Renal cortical epithelial cell (primary cell): ENCODE data around the gene F8A1. TPM values are rescaled to one million over a fixed set of nuclear protein-coding genes. Genes with fewer than 3 reads are reported as not detected.
"Not testable (repeated sequence)": the region's sequence is repeated elsewhere in the genome, so short reads cannot be mapped to it uniquely, and the experiment has no call there.

Experiments
- DNase-seq: peaks from one replicate; pipeline ENCODE4 v3.0.0-alpha.2; 2011; ENCODE audit warnings: low read depth
- total RNA-seq: library from RNA; depleted of rRNA; stranded (reverse); fragments of >200 nt; gene quantifications from 2 replicates; pipeline ENCODE4 v1.2.3, GENCODE V29; 2014

Gene F8A1
- 4.0 and 8.8 TPM in 2 replicates for total RNA-seq

DNA sequence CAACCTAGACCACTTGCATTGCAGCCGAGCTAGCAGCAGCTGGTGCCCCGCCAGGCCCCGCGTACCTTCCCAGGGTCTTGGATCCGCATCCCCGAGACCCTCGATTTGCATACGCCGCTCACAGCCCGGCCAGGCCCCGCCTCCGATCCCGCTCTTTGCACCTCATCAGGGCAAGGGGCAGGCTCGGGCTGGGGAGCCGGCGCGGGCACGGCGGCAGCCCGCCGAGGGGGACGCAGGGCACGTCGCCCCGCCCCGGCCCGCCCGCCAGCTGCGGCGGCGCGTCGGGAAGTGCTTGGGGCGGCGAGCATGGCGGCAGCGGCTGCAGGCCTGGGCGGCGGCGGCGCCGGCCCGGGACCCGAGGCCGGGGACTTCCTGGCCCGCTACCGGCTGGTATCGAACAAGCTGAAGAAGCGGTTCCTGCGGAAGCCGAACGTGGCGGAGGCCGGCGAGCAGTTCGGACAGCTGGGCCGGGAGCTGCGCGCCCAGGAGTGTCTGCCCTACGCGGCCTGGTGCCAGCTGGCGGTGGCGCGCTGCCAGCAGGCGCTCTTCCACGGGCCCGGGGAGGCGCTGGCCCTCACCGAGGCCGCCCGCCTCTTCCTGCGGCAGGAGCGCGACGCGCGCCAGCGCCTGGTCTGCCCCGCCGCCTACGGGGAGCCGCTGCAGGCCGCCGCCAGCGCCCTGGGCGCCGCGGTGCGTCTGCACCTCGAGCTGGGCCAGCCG lies at the start of gene F8A1:
F8A1 (plus strand) TSS at position 287 of the 720 bp plus-strand sequence; CDS start at position 307, 20 bp downstream.
- DNase-seq: not testable (repeated sequence)

DNA sequence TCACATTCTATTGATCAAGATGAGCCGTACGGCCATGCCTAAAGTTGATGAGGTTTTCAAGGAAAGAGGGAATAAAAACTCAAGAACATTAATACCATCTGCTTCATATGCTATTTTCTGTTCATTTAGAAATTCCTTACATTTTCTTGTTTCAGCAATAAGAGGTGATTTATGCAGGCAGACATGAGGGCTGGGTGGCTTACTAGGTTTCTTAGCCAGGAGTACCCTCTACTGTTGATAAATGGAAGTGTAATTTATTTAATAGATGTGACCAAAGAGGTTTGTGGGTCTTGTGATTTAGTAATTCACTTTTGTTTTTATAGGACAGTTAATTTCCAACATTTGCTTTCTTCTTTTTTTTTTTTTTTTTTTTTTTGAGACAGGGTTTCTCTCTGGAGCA lies 45.3 kb upstream of the F8A1 start:
- peak; percentile 43 for DNase-seq

DNA sequence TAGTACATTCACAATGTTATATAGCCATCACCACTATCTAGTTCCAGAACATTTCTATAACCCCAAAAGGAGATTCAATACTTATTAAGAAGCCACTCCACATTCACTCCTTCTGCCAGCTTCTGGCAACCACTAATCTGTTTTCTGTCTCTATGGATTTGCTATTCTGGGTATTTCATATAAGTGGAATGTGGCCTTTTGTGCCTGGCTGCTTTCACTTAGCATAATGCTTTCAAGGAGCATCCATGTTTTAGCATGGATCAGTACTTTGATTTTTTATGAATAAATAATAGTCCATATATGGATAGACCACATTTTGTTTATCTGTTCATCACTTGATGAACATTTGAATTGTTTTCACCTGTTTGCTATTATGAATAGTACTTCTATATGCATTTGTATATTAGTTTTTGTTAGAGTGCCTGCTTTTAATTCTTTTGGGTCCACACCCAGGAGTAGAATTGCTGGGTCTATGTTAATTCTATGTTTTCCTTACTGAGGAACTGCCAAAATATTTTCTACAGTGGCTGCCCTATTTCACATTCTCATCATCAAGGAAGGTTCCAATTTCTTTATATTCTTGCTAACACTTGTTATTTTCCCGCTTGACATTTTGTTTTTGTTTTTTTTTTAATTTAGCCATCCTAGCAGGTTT lies 35.1 kb upstream of the F8A1 start:
- DNase-seq: no peak

DNA sequence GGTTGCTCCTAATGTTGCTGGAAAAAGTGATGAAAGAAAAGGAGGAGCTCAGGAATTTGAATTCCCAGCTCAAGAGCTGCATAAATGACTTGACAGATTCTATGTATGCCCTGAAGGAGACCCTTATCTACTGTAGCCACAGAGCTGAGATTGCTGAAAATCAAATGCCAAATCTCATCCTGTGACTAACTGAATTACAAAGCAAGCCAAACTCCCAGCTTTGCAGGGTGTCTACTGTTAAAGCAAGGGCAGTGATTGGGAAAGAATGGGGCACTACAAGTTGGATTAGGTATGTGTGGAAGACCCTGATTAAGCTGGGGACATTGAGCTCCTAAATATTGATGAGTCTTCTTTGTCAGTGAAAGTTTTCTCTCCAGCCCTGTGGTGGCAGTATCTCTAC lies 30.9 kb upstream of the F8A1 start:
- no peak for DNase-seq

DNA sequence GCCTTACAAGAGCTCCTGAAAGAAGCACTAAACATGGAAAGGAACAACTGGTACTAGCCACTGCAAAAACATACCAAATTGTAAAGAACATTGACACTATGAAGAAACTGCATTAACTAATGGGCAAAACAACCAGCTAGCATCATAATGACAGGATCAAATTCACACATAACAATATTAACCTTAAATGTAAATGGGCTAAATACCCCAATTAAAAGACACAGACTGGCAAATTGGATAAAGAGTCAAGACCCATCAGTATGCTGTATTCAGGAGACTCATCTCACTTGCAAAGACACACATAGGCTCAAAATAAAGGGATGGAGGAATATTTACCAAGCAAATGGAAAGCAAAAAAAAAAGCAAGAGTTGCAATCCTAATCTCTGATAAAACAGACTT lies 17.6 kb upstream of the F8A1 start:
- not testable (repeated sequence) for DNase-seq

DNA sequence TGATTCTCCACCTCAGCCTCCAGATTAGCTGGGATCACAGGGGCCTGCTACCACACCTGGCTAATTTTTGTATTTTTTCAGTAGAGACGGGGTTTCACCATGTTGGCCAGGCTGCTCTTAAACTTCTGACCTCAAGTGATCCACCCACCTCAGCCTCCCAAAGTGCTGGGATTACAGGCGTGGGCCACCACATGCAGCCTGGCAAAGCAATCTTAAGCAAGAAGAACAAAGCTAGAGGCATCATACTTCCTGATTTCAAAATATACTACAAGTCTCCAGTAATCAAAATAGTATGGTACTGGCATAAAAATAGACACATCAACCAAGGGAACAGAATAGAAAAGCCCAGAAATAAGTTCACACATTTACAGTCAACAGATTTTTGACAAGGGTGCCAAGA lies 12.8 kb upstream of the F8A1 start:
- no peak for DNase-seq

DNA sequence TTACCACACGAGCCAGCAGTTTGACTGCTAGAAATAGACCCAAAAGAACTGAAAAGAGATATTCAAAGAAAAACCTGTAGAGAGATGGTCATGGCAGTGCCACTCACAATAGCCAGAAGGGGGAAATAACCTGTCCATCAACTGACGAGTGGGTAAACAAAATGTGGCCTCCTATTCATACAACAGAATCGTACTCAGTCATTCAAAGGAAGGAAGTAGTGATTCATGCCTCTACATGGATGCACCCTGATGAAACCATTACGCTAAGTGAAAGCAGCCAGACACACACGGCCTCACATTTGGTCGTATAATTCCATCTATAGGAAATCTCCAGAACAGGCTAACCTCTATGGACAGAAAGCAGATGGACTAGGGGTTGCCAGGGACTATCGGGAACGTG lies 2.1 kb upstream of the F8A1 start:
- DNase-seq: not testable (repeated sequence)

DNA sequence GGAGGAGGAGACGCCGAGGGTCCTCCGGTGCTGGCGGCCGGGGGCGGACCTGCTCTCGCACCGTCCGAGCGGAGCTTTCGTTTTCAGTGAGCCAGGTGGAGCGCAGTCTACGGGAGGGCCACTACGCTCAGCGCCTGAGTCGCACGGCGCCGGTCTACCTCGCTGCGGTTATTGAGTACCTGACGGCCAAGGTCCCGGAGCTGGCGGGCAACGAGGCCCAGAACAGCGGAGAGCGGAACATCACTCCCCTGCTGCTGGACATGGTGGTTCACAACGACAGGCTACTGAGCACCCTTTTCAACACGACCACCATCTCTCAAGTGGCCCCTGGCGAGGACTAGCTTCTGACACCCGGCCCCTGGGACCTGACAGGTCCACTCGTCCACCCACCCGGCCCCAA lies 1.1 kb upstream of the F8A1 start:
- DNase-seq: not testable (repeated sequence)

DNA sequence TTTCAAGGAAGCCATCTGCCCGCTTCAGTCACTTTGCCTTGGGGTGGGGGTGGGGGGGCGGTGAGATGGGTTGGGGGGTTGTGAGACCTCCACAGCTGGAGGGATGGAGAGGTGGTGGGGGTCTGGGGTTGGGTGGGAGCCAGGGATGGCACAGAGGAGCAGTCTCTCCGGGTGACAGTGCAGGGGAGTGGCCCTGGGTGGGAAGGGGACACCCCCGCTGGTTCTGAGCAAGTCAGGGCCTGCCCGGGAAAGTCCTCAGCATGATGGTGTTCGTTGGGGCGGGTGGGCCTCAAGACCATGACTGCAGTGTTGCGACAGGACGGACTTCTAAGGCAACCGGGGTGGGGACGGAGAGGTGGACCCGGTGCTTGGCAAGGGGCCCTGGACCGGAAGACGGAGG lies 606 bp upstream of the F8A1 start:
- not testable (repeated sequence) for DNase-seq

DNA sequence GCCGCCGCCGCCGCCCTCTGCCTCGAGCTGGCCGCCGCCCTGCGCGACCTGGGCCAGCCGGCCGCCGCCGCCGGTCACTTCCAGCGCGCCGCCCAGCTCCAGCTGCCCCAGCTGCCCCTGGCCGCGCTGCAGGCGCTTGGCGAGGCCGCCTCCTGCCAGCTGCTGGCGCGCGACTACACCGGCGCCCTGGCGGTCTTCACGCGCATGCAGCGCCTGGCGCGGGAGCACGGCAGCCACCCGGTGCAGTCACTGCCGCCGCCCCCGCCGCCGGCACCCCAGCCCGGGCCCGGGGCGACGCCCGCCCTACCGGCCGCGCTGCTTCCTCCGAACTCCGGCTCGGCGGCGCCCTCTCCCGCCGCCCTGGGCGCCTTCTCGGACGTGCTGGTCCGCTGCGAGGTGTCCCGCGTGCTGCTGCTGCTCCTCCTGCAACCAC lies 650 bp downstream of the F8A1 start:
- DNase-seq: not testable (repeated sequence)

DNA sequence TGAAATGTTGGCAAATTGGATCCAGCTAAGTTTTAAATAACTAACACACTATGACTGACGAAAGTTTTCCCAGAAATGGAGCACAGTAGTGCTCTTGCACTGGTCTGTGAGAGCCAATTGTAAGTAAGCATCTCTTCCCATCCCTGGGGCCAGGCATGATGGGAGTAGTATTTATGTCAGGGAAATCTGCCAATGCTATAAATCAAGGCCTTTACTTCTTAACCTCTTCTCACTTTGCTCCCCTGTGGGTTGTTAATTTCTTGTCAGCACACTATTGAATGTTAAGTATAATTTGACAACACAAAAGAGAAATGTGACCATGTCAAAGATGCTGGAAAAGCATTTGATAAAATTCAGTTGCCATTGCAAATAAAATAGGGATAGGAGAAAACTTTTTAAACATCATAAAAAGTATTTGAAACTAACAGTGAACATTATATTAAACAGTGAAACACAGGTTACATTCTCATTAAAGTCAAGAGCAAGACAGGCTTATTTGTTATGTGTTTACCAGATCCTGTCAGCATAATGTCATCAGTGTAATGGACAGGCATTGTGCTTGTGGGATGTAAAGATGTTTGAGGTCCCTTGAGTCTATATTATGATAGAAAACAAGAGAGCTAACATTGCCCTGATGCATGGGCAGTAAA lies 5.0 kb downstream of the F8A1 start:
- DNase-seq: no peak

DNA sequence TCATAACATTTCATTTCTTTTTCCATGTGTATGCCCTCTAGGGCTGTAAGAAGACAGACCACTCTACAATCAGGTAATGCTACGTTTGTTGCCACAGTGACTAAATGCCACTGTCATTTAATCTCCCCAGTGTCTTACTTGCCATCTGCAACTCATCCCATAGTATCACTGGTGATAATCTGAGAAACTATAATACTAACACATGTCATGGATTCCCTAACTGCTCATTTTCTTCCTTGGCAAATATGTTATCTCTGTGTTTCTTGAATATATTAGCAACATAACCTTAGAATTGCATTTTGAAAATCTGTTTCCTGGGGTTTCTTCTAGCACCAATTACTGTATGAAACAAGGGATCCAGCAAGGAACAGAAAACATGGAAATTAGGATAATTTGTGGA lies 6.1 kb downstream of the F8A1 start:
- no peak for DNase-seq

DNA sequence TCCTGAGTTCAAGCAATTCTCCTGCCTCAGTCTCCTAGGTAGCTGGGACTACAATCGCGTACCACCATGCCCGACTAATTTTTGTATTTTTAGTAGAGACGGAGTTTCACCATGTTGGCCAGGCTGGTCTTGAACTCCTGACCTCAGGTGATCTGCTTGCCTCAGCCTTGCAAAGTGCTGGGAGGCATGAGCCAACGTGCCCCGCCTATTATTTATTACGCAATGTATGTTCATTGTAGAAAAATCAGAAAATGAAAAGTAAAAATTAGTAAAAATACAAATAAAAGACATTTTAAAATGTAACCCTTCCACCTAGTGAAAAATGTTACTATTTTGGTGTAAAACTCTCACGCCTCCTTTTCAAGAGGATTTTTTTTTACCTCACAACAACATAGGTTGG lies 14.2 kb downstream of the F8A1 start:
- DNase-seq: no peak

DNA sequence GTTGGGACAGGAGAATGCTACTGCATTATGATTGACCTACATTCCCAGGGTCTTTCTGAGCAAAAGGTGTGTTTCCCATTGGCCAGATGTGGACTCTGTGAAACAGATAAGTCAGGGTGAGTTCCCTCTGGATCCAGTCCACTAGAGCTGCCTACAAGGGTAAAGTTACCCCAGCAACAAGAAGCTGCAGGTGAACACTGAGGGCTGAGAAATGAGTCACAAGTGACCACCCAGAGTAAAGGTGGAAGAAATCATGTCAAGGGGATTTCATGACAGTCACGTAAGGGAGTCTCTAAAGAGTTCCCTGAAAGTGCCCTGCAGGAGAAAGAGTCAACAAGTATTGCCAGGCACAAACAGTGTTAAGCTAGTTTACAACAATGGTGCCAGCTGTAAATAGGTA lies 16.3 kb downstream of the F8A1 start:
- DNase-seq: no peak

DNA sequence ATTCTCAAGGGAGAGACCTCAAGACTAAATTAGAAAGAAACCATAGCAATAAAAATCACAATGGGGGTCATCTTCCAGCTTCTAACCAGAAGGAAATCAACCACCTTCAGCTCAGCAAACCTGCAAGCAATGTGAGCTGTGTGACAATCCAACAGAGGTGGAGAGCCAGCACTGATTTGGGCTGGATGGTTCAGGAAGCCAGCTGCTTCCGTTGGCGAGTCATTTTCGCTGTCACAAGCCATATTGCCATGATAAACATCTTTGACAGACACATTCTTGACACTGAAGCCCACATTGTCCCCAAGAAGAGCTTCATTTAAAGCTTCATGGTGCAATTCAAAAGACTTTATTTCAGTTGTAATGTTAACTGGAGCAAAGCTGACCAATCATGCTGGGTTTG lies 22.7 kb downstream of the F8A1 start:
- DNase-seq: no peak

DNA sequence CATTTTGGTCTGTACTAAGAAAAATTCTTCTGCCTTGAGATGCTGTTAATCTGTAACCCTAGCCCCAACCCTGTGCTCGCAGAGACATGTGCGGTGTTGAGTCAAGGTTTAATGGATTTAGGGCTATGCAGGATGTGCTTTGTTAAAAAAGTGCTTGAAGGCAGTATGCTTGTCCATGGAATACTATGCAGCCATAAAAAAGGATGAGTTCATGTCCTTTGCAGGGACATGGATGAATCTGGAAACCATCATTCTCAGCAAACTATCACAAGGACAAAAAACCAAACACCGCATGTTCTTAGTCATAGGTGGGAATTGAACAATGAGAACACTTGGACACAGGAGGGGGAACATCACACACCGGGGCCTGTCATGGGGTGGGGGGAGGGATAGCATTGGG lies 23.9 kb downstream of the F8A1 start:
- not testable (repeated sequence) for DNase-seq

DNA sequence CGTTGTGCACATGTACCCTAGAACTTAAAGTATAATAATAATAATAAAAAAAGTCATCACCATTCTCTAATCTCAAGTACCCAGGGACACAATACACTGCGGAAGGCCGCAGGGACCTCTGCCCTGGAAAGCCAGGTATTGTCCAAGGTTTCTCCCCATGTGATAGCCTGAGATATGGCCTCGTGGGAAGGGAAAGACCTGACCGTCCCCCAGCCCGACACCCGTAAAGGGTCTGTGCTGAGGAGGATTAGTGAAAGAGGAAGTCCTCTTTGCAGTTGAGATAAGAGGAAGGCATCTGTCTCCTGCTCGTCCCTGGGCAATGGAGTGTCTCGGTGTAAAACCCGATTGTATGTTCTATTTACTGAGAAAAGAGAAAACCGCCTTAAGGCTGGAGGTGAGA lies 24.4 kb downstream of the F8A1 start:
- not testable (repeated sequence) for DNase-seq

DNA sequence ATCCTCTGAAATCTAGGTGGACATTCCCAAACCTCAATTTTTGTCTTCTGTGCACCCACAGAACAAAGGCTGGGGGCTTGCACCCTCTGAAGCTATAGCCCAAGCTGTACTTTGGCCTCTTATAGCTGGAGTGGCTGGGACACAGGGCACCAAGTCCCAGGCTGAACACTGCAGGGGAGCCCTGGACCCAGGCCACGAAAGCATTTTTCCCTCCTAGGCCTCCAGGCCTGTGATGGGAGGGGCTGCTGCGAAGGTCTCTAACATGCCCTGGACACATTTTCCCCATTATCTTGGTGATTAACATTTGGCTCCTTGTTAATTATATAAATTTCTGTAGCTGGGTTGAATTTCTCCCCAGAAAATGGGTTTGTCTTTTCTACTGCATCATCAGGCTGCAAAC lies 27.9 kb downstream of the F8A1 start:
- no peak for DNase-seq

DNA sequence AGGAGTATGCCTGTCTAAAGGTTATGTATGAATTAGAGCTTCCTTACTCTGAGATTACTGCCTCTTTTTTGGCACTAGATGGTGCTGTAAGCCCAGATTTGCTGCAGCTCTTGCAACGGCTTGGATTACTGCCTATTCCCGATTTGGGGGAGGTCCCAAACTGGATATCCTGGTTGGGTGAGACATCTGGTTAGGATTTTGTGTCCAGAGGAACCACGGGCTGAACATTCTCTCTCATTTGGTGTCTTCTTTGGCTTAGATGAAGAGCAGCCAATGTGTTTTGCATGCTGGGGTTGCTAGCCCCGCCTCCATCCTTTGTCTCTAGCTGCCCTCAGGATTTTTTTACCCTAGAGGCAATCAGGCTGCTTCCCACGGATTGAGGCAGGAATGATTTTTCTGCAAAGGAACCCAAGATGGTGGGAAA lies 31.9 kb downstream of the F8A1 start:
- DNase-seq: peak; percentile 56

DNA sequence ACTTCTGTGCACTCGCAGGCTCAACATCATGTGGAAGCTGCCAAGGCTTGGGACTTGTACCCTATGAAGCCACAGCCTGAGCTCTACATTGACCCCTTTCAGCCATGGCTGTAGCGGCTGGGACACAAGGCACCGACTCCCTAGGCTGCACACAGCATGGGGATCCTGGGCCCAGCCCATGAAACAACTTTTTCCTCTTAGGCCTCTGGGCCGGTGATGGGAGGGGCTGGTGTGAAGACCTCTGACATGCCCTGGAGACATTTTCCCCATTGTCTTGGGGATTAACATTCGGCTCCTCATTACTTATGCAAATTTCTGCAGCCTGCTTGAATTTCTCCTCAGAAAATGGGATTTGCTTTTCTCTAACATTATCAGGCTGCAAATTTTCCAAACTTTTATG lies 38.6 kb downstream of the F8A1 start:
- DNase-seq: not testable (repeated sequence)
